GM21381 (cell line): ENCODE data around the gene SYT10.
A peak's percentile ranks its signal among the peaks of the same experiment; 100 is the strongest.
"Not testable (repeated sequence)": the region's sequence is repeated elsewhere in the genome, so short reads cannot be mapped to it uniquely, and the experiment has no call there.

Source experiments
- ATAC-seq: cut with Tn5 transposase; IDR thresholded peaks from one replicate; pipeline ENCODE4 v1.9.1; 2021; ENCODE audit warnings: mild to moderate bottlenecking, moderate library complexity; ENCODE audit not compliant: unreplicated experiment

The SYT10 gene

DNA sequence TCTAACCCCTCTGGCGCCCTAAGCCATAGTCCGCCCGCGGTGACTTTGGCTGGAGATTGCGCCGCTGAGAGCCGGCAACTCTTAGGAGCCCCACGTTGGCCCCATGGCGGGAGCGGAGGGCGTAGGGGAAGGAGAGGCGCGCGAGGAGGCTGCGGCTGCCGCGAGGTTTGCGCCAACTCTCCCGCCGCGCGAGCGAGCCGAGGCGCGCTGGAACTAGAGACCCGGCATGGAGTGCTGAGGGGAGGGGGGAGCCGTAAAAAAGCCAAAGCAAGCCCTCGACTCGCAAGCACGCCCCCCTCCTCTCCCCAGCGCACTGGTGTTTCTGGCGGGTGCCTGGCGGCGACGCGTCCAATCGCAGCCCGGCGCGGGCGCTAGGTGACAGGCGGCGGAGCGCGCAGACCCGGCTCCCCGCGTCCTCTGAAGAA is at the start of gene SYT10:
Gene SYT10, minus strand, starts transcription at position 233 of the 425 bp plus-strand sequence. CDS start 297 bp downstream, outside the sequence.
- no peak for ATAC-seq

GRCh38 chr12:33488036-33488435 is 48.4 kb upstream of the SYT10 start:
- no peak for ATAC-seq

DNA sequence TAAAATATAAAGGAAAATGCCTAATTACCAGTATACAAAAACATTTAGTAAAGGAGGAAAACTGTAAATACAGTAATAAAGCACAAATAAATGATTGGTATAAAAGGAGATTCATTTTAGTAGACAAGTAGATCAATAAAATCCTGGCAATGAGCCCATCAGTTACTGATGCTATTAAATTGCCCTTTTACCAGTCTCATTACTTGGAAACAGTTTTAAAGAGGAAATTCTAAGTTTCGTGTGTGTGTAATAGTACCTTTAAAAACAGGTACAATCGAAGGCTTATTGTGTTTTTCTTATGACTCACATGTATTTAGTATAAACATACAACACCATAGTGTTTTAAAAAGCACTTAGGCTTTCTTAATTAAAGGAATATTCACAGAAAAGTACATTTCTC is 46.4 kb upstream of the SYT10 start:
- ATAC-seq: no peak

DNA sequence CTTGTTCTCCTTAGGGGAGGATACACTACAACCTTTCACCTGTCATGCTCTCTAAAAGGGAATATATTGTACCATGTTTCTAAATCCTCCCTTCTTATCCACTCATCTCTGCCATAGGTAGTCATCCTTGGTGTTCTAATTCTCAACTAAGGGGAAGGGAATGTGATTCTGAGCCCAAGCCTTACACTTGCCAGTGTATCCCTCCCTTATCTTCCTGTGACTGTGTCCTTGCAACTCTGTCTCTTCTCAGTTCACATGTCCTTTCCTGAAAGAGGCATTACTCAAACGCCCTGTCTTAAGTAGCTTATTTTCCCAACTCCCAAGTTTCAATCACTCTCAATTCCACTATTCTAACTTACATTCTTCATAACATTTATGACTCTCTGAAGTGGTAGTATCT is 44.5 kb upstream of the SYT10 start:
- ATAC-seq: no peak

DNA sequence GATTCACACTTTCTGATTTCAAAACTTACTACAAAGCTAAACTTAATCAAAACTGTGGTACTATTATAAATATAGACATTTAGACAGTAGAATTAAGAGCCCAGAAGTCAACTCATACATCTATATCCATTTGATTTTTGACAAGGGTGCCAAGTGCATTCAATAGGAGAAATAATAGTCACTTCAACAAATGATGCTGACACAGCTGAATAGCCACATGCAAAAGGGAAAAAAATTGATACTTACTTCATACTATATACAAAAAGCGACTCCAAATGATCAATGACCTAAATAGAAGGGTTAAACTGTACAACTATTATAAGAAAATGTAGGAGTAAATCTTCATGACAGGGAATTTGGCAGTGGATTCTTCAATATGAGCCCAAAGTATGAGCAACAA is 40.7 kb upstream of the SYT10 start:
- ATAC-seq: no peak

DNA sequence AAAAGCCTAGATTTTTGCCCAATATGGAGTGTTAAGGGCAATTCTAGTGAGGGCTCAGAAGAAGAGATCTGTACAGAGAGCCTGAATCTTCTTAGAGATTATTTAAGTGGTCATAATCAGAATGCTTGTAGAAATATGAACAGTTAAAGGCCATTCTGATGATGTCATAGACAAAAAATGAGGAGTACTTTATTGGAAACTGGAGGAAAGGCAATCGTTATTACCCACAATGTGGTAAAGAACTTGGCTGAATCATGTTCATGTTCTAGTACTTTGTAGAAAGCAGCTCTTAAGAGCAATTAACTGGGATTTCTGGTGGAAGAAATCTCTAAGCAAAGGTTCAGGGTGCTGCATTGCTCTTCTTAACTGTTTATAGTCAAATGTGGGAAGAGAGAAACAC is 36.4 kb upstream of the SYT10 start:
- ATAC-seq: no peak

DNA sequence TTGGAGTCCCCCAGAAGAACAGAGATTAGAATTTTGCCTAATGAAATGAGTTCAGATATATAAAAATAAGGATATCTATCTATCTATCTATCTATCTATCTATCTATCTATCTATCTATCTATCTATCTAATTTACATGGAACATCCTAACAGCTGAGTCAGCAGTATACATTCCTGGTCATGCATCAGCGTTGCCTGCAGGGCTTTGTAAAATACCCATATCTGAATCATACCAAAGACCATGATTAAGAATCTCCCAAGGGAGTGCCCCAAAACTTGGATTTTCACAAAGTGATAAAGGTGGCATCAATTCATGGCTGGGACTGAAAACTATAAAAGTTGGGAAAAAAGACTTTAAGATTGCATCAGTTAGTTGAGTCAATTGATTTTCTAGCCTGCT is 32.7 kb upstream of the SYT10 start:
- ATAC-seq: no peak

DNA sequence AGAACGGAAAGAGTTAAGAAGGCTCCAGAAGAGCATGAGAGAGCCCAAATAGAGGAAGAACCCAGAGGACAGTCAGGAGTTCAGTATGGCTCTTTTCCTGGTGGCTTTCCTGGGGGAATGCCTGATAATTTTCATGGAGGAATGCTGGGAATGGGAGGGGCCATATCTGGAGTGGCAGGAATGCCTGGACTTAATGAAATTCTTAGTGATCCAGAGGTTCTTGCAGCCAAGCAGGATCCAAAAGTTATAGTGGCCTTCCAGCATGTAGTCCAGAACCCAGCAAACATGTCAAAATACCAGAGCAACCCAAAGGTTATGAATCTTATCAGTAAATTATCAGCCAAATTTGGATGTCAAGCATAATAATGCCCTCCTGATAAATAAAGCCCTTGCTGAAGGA is 15.5 kb upstream of the SYT10 start:
- ATAC-seq: no peak

- no peak for ATAC-seq
Observed at GRCh38 chr12:33450480-33450879, 10.9 kb upstream of the SYT10 start.

DNA sequence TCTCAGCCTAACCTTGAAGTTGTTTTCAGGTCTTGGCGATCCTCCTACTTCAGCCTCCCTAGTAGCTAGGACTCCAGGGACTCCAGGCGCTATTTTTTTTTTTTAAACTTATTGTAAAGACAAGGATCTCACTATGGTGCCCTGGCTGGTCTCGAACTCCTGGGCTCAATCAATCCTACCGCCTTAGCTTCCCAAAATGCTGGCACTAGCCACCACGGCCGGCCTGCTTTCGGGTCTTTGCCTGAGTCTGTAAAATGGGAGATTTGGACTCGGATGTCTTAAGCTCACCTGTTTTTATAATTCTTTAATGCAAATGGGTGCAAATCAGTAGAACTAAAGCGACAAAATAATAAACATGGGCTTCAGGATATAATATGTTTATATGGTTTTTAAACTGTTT is 858 bp upstream of the SYT10 start:
- no peak for ATAC-seq

DNA sequence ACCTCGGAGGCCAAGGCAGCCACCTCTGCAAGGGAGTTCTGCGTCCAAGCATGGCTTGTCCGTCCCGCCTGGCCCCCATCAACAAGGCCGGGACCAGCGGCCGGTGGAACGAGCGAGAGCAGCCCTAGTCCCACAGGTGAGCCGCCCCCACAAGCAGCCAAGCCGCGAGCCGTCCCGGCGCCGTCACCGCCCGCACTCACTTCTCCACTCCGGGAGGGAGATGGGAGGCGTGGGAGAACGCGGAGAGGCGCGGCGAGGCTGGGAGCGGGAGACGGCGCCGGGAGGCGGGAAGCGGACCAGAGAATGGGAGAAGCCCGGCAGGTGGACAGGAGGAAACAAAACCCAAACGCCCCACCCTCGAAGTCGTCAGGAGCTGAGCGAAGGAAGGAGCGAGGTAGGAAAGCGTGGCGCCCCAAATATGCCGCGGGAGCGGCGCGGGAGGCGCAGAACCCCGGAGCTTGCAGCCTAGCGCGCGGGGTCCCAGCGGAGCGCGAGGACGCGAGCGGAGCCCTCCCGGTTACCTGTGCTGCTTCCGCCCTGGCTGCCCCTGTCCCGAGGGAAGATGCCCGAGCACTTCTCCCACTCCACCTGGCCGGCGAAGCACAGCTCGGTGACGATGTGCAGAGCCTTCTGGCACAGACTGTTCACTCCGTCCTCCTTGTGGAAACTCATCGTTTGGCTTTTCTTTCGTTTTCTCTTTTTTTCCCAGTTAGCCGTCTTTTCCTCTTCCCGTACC is 600 bp downstream of the SYT10 start:
- no peak for ATAC-seq

DNA sequence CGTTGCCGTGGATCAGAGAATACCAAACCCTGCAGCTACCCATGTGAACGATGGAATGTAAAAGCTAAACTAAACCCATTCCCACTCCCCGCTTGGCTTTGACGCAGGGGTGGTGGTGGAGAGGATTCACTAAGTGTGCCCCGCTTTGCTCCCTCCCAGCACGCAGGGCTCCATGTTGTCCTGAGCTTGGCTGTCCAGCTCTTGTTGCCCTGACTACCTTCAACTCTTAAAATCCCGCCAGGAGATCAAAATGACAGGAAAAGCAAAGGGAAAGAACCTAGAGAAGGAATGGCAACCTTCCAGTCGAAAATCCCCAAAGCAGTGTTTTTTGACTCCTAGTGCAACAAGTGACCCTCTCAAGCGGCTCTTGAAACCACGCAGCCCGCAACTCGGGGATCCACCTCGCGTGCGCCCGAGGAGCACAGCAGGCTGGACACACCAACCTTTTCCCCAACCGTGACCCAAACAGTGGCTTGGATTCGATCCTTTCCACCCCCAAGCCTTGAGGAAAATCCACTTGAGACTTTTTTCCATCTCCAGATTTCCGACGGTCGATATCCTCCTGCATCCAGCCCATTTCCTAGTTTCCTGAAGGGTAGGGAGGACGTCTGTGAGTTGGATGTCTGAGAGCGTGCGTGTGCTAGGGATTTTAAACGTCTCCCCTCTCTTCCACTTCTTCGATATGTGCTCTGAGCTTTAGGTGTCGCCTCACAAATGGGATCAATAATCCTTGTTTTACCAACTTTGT is 1.4 kb downstream of the SYT10 start:
- ATAC-seq: no peak

DNA sequence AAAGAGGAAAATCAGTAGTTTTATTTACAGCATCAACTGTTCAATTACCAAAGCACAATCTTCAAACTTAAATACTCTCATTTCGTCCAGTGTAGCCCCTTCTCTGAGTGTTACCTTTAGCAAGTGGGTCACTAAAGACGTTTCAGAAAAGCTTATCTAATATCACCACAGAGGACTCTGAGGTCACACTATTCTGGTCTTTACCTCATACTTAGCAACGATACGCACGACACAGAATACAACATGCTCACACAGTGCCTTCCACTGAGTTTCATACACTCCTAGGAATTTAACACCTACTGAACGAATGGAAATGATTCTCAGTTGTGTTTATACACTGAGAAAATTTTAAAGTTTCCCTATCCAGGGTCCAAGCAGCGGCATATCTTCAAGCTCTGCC is 2.0 kb downstream of the SYT10 start:
- ATAC-seq: no peak

GRCh38 chr12:33432992-33433391 is 6.6 kb downstream of the SYT10 start:
- ATAC-seq: no peak

GRCh38 chr12:33431648-33432047 is 8.0 kb downstream of the SYT10 start:
- ATAC-seq: no peak

GRCh38 chr12:33429468-33429867 is 10.2 kb downstream of the SYT10 start:
- ATAC-seq: no peak

- ATAC-seq: peak; percentile 52
Observed at GRCh38 chr12:33427071-33427470, 12.5 kb downstream of the SYT10 start.

GRCh38 chr12:33423706-33424105 is 15.9 kb downstream of the SYT10 start:
- ATAC-seq: no peak

GRCh38 chr12:33412410-33412809 is 27.2 kb downstream of the SYT10 start:
- ATAC-seq: not testable (repeated sequence)

DNA sequence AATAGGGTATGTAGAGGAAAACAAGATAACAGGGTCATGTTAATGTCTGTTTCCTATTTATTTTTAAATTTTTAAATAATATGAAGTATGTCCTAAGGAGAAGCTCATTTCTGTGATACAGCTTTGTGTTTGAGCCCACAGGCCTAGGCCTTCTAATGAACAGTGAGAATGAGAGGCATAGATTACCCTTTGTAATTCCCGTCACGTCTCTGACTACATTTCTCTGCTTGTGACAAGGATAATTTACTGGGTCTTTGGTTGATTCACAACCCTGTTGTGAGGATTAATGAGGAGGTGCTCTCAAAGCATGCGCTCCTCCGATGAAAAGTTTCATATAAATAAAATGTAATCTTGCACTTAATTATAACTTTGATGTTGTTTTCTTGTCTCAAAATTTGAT is 56.1 kb downstream of the SYT10 start:
- ATAC-seq: no peak

DNA sequence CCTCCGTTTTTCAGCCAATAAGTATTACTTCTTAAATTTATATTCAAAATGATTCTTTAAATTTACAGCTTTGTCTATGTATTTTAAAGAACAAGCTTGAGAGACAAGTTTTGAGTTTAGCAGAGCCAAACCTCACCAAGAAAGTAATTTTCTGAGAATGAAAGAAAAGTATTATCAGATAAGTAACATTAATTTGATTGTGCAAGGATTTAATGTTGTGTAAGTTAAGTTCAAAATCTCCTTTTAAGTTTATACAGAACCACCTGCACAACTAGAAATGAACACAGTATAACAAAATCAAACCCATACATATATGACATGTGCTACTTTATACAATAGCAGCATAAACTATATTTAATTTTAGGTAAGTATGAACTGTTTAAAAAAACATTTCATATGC is 63.5 kb downstream of the SYT10 start:
- no peak for ATAC-seq

DNA sequence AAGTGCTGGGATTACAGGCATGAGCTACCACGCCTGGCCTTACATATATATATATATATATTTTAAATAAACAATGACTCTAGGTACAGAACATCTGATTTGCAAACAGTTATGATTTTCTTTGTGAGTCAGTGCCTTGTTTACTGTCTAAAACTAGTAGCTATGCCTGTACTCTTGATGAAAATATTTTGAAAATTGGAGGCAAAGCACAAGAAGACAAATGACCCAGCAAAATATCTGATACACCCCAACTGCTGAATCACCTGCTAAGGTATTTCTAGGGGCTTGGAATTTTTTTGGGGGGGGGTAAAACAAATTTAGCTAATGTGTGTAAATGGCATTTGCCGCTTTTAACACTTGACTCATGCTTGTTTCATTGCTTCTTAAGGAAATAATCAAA is 69.3 kb downstream of the SYT10 start:
- ATAC-seq: no peak
